ENCODE results near the gene SORCS1. TPM values are rescaled to one million over a fixed set of nuclear protein-coding genes. Genes with fewer than 3 reads are reported as not detected.

Gene SORCS1
- total RNA-seq, 1 donor from 2014 or later: 13.6 TPM

GRCh38 chr10:106972381-106972780 is 192.1 kb downstream of the SORCS1 start:
- Mint-ChIP-seq H3K36me3 (ENCODE audit: insufficient read depth) (peaks cover 3% of the 10 kb centered on the region), H3K27me3 (no peaks in the 10 kb centered on the region), H3K9me3 (ENCODE audit: low read depth) (peaks cover 3% of the 10 kb centered on the region), H3K4me3 (ENCODE audit: low read depth) (no peak overlapping the region), H3K4me1 (ENCODE audit: low read depth) (peaks cover 20% of the 10 kb centered on the region), H3K27ac (no peak overlapping the region)
- no peak for DNase-seq (ENCODE audit: low spot score, unreplicated experiment)
- no peak for TF ChIP-seq CTCF (IDR thresholded peaks at IDR 0.05; ENCODE audit: unreplicated experiment)

GRCh38 chr10:106971411-106971831 is 193.1 kb downstream of the SORCS1 start:
- Mint-ChIP-seq H3K9me3 (ENCODE audit: low read depth) (peaks cover 3% of the 10 kb centered on the region), H3K4me1 (ENCODE audit: low read depth) (peaks cover 20% of the 10 kb centered on the region), H3K36me3 (ENCODE audit: insufficient read depth) (peaks cover 2% of the 10 kb centered on the region), H3K27me3 (no peaks in the 10 kb centered on the region), H3K4me3 (ENCODE audit: low read depth) (no peak overlapping the region), H3K27ac (no peak overlapping the region)
- no peak for TF ChIP-seq CTCF (IDR thresholded peaks at IDR 0.05; ENCODE audit: unreplicated experiment)
- no peak for DNase-seq (ENCODE audit: low spot score, unreplicated experiment)

- Mint-ChIP-seq H3K4me3 (ENCODE audit: low read depth) (no peak overlapping the region), H3K9me3 (ENCODE audit: low read depth) (peaks cover 6% of the 10 kb centered on the region), H3K27ac (no peak overlapping the region), H3K4me1 (ENCODE audit: low read depth) (peaks cover 20% of the 10 kb centered on the region), H3K36me3 (ENCODE audit: insufficient read depth) (peaks cover 4% of the 10 kb centered on the region), H3K27me3 (no peaks in the 10 kb centered on the region)
- DNase-seq (ENCODE audit: low spot score, unreplicated experiment): no peak
- no peak for TF ChIP-seq CTCF (IDR thresholded peaks at IDR 0.05; ENCODE audit: unreplicated experiment)
These were observed 197.1 kb downstream of the SORCS1 start for GRCh38 chr10:106967452-106967851.

- Mint-ChIP-seq H3K4me1 (ENCODE audit: low read depth) (no peaks in the 10 kb centered on the region), H3K4me3 (ENCODE audit: low read depth) (no peak overlapping the region), H3K36me3 (ENCODE audit: insufficient read depth) (peaks cover 2% of the 10 kb centered on the region), H3K27ac (no peak overlapping the region), H3K27me3 (no peaks in the 10 kb centered on the region), H3K9me3 (ENCODE audit: low read depth) (peaks cover 3% of the 10 kb centered on the region)
- no peak for DNase-seq (ENCODE audit: low spot score, unreplicated experiment)
- no peak for TF ChIP-seq CTCF (IDR thresholded peaks at IDR 0.05; ENCODE audit: unreplicated experiment)
These were observed 203.7 kb downstream of the SORCS1 start for GRCh38 chr10:106960812-106961211.

- no peak for TF ChIP-seq CTCF (IDR thresholded peaks at IDR 0.05; ENCODE audit: unreplicated experiment)
- H3K36me3 Mint-ChIP-seq (ENCODE audit: insufficient read depth): peaks cover 2% of the 10 kb centered on the region
- H3K4me1 Mint-ChIP-seq (ENCODE audit: low read depth): no peaks in the 10 kb centered on the region
- H3K27me3 Mint-ChIP-seq: no peaks in the 10 kb centered on the region
- no peak overlapping the region for H3K27ac Mint-ChIP-seq
- no peak for DNase-seq (ENCODE audit: low spot score, unreplicated experiment)
- H3K9me3 Mint-ChIP-seq (ENCODE audit: low read depth): peaks cover 3% of the 10 kb centered on the region
- H3K4me3 Mint-ChIP-seq (ENCODE audit: low read depth): no peak overlapping the region
These were observed 205.0 kb downstream of the SORCS1 start for GRCh38 chr10:106959521-106959920.
